Stimulated activated CD4-positive, alpha-beta T cell treated with anti-CD3 and anti-CD28 coated beads, Interleukin-1b, Interleukin-23, amount 100 ng/mL, for 24 hours (primary cell): Measurements from ENCODE around the gene COL9A3.

ENCODE experiments used
- DNase-seq, 4 experiments: peaks; one replicate each; pipeline ENCODE4 v3.0.0-alpha.2; 2020; ENCODE audit warnings: low read depth in 4 of 4, low spot score in 1 of 4

The COL9A3 gene

GRCh38 chr20:62822239-62822787 lies 5.5 kb downstream of the COL9A3 start:
- no peak for DNase-seq

GRCh38 chr20:62822788-62823651 lies 6.2 kb downstream of the COL9A3 start:
- DNase-seq = peak in 1 of 4 experiments; percentile 34

- DNase-seq = no peak
Observed at GRCh38 chr20:62823688-62824475, 7.0 kb downstream of the COL9A3 start.

GRCh38 chr20:62824476-62825332 lies 7.9 kb downstream of the COL9A3 start:
- DNase-seq = peak in 2 of 4 experiments; percentile 13 to 34

GRCh38 chr20:62825333-62825985 lies 8.6 kb downstream of the COL9A3 start:
- no peak for DNase-seq

GRCh38 chr20:62825986-62826645 lies 9.3 kb downstream of the COL9A3 start:
- DNase-seq = no peak

GRCh38 chr20:62826646-62827310 lies 9.9 kb downstream of the COL9A3 start:
- no peak for DNase-seq

GRCh38 chr20:62827311-62828038 lies 10.6 kb downstream of the COL9A3 start:
- no peak for DNase-seq

- DNase-seq = no peak
Observed at GRCh38 chr20:62828051-62828450, 11.2 kb downstream of the COL9A3 start.

- no peak for DNase-seq
Observed at GRCh38 chr20:62828511-62829230, 11.8 kb downstream of the COL9A3 start.

GRCh38 chr20:62829231-62830230 lies 12.7 kb downstream of the COL9A3 start:
- no peak for DNase-seq

GRCh38 chr20:62830251-62830650 lies 13.4 kb downstream of the COL9A3 start:
- no peak for DNase-seq

GRCh38 chr20:62830821-62831220 lies 14.0 kb downstream of the COL9A3 start:
- DNase-seq = no peak

- no peak for DNase-seq
Observed at GRCh38 chr20:62831361-62831788, 14.5 kb downstream of the COL9A3 start.

- no peak for DNase-seq
Observed at GRCh38 chr20:62831854-62832211, 15.0 kb downstream of the COL9A3 start.

- peak in 1 of 4 experiments; percentile 21 for DNase-seq
Observed at GRCh38 chr20:62832212-62832922, 15.5 kb downstream of the COL9A3 start.
